BLaER1 treated with 17β-estradiol and CSF1 and Interleukin-3, amounts not matched to agents 10 nM and 100 nM (cell line): Measurements from ENCODE around the gene BTBD9.

ENCODE experiments used
- H3K27ac ChIP-seq, 11 experiments: shearing (Covaris generic); formaldehyde crosslinking; 2 replicates each; pipeline ENCODE4 v1.8.1; 2022
- H3K27me3 ChIP-seq, 11 experiments: shearing (Covaris generic); formaldehyde crosslinking; 2 replicates each; pipeline ENCODE4 v1.8.1; 2022
- H3K36me3 ChIP-seq, 11 experiments: shearing (Covaris generic); formaldehyde crosslinking; 2 replicates each; pipeline ENCODE4 v1.8.1; 2022
- H3K4me1 ChIP-seq, 10 experiments: shearing (Covaris generic); formaldehyde crosslinking; 2 replicates each; pipeline ENCODE4 v1.8.1; 2022
- H3K4me2 ChIP-seq, 11 experiments: shearing (Covaris generic); formaldehyde crosslinking; 2 replicates each; pipeline ENCODE4 v1.8.1; 2022
- H3K4me3 ChIP-seq, 10 experiments: shearing (Covaris generic); formaldehyde crosslinking; 2 replicates each; pipeline ENCODE4 v1.8.1; 2022
- H3K9ac ChIP-seq, 11 experiments: shearing (Covaris generic); formaldehyde crosslinking; 2 replicates each; pipeline ENCODE4 v1.8.1; 2022
- H3K9me3 ChIP-seq, 11 experiments: shearing (Covaris generic); formaldehyde crosslinking; replicated peaks in 1 of 11; 2 replicates each; pipeline ENCODE4 v1.8.1; 2022
- H4K20me1 ChIP-seq, 11 experiments: shearing (Covaris generic); formaldehyde crosslinking; 2 replicates each; pipeline ENCODE4 v1.8.1; 2022
- Cebpa-rat ChIP-seq, 11 experiments: shearing (Covaris generic); IDR thresholded peaks; 2 replicates each; pipeline ENCODE4 v1.8.1; 2022

The BTBD9 gene

DNA sequence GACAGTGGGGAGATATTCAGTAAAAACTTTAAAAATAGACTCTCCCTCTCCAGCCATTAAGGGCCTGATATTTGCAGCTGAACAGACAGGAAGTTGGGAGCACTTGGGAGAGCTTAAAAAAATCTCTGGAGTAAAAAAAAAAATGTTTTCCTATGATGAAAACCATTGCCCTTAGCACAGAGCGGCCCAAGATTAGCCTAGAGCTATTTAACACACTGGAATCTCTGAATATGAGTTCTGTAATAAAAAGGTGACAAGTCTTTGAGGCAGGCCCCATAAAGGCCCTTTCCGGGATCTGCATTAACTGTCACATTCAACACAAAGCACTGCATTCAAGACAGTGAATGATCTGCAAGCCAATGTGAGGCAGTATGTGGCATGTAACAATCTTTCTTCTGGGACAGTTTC lies 426.5 kb downstream of the BTBD9 start:
- no peak for TF ChIP-seq Cebpa-rat (IDR thresholded peaks at IDR 0.05)
- Histone ChIP-seq H3K9me3 (no peaks in the 10 kb centered on the region), H3K4me1 (peaks cover 0 to 32% (median 18%) of the 10 kb centered on the region in 10 experiments; a peak in 11 of 20 replicates), H3K27ac (no peak overlapping the region), H3K4me2 (peak overlapping the region in 1 of 11 experiments; percentile 36; a peak in 2 of 22 replicates), H3K36me3 (no peaks in the 10 kb centered on the region), H3K9ac (no peak overlapping the region), H3K4me3 (no peak overlapping the region), H4K20me1 (no peaks in the 10 kb centered on the region; a peak in 1 of 22 replicates), H3K27me3 (no peaks in the 10 kb centered on the region)

DNA sequence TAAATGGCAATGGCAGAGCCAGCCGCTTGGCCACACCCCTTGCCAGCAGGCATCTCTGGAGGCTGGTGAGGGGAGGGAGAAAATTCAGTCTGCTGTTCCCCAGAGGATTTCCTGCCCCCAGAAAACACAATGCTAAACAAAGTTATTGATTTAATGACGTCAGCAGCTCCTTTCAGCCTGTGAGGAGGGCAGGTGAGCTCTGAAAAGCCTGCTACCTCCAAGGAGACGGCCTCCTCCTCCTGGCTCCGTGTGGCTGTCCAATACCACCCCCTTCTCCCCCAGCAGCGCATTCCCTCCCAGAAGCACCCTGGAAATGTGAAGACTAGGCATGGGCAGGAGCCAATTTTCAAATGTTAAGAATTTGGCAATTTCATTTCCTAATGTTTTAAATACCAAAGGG lies 427.1 kb downstream of the BTBD9 start:
- Histone ChIP-seq H3K27me3 (no peaks in the 10 kb centered on the region), H3K4me3 (no peak overlapping the region), H3K4me1 (peaks cover 0 to 32% (median 18%) of the 10 kb centered on the region in 10 experiments; a peak in 11 of 20 replicates), H3K4me2 (peak overlapping the region in 4 of 11 experiments; percentile 18 to 36 (median 27); a peak in 7 of 22 replicates), H3K9ac (no peak overlapping the region), H3K27ac (no peak overlapping the region), H4K20me1 (no peaks in the 10 kb centered on the region; a peak in 1 of 22 replicates), H3K36me3 (no peaks in the 10 kb centered on the region), H3K9me3 (no peaks in the 10 kb centered on the region)
- TF ChIP-seq Cebpa-rat (IDR thresholded peaks at IDR 0.05) = no peak

DNA sequence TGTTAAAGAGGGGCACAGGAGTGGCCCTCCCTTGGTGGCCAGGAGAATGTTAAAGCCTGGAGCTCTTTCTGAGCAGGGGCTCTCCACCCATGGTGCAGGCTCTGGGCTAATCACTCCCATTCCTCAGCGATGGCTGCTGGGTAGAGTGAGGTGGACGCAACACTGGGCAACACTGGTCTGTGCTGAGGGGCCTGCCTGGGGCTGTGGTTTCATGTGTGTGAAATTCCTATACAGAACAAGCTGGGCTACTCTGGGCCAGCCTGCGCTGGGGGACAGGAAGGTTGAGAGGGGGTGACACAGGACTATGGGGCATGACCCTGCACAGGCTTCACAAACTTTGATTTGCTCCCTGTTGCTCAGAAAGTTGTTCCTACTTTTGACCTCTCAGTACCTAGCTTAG lies 427.6 kb downstream of the BTBD9 start:
- Histone ChIP-seq H4K20me1 (no peaks in the 10 kb centered on the region; a peak in 1 of 22 replicates), H3K4me3 (no peak overlapping the region), H3K27me3 (no peaks in the 10 kb centered on the region), H3K4me2 (peak overlapping the region in 3 of 11 experiments; percentile 19 to 36 (median 35); a peak in 6 of 22 replicates), H3K9ac (no peak overlapping the region), H3K27ac (no peak overlapping the region), H3K4me1 (peaks cover 0 to 36% (median 18%) of the 10 kb centered on the region in 10 experiments; a peak in 11 of 20 replicates), H3K36me3 (no peaks in the 10 kb centered on the region), H3K9me3 (no peaks in the 10 kb centered on the region)
- no peak for TF ChIP-seq Cebpa-rat (IDR thresholded peaks at IDR 0.05)

DNA sequence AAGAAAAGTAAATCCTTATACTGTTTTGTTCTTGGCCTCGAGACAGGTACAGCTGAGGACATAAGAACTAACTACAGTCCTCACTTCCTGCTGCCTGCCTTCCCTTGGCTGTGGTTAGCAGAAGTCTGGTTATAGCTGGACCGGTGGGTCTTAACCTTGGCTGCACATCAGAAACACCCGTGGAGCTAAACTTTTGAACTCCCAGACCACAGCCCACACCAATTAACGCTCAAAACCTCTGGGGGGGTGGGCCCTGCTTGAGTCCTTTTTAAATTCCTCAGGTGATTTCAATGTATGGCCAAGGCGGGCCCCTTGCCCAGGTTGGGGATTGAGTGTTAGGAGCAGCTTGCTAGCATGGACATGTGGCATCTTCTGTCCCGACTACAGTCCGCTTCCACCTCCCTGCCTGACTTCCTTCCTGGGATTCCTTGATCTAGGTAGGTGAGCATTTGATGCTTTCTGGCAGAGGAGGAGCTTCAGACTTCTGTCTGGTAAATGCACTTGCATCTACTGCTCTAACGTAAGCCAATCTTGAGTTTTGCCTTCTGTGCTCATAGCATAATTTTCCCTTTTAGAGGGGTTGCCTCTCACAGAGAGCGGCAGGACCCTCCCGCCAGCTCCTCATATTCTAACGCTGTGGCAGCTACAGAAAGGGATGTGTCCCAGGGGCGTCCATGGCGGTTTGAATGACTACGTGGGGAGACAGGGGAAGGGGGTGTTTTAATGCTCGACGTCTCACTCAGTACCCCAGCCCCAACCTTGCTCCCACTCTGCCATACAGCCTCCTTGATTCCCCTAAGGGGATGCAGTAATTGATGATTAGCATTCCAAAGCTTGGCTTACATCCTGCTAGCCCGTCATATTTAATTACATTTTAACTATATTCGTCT lies 430.1 kb downstream of the BTBD9 start:
- Histone ChIP-seq H3K4me2 (peak overlapping the region in 5 of 11 experiments; percentile 5 to 41 (median 22); a peak in 7 of 22 replicates), H3K9me3 (no peaks in the 10 kb centered on the region), H3K9ac (no peak overlapping the region), H3K27me3 (no peaks in the 10 kb centered on the region), H4K20me1 (no peaks in the 10 kb centered on the region; a peak in 1 of 22 replicates), H3K36me3 (no peaks in the 10 kb centered on the region), H3K27ac (no peak overlapping the region), H3K4me3 (no peak overlapping the region), H3K4me1 (peaks cover 0 to 29% (median 17%) of the 10 kb centered on the region in 10 experiments; a peak in 11 of 20 replicates)
- TF ChIP-seq Cebpa-rat (IDR thresholded peaks at IDR 0.05) = no peak

DNA sequence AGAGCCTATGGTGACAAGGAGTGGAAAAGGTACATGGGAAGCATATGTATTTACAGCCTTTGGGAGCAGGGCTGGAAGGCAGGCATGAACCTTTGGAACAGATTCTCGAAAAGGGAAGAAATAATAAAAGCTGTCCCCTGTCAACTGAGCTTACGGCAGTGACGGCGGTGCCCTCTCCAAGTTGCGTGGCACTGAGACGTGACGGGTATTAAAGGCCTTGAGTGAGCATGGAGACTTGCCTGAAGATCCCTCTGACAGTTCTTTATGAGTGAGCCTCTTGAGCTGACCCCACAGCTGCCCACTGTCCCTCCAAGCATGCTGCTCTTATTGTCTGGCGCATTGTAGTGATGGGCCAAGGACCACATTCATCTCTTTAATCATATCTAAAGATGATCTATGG lies 431.7 kb downstream of the BTBD9 start:
- Histone ChIP-seq H3K27me3 (no peaks in the 10 kb centered on the region), H4K20me1 (no peaks in the 10 kb centered on the region; a peak in 1 of 22 replicates), H3K9me3 (no peaks in the 10 kb centered on the region; a peak in 1 of 22 replicates), H3K27ac (no peak overlapping the region), H3K36me3 (no peaks in the 10 kb centered on the region), H3K4me2 (no peak overlapping the region), H3K4me3 (no peak overlapping the region), H3K4me1 (peaks cover 0 to 27% (median 16%) of the 10 kb centered on the region in 10 experiments; a peak in 11 of 20 replicates), H3K9ac (no peak overlapping the region)
- no peak for TF ChIP-seq Cebpa-rat (IDR thresholded peaks at IDR 0.05)

DNA sequence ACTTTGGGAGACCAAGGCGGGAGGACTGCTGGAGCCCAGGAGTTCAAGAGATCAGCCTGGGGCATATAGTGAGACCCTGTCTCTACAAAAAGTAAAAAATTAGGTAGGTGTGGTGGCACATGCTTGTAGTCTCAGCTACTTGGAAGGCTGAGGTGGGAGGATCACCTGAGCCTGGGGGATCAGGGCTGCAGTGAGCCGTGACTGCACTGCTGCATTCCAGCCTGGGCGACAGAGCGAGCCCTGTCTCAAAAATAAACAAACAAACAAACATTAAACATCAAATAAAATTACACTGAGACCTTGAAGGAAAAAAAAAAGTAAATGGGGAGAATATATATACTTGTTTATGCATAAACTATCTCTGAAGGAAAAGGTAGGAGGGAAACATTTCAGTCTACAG lies 432.4 kb downstream of the BTBD9 start:
- H3K27ac ChIP-seq = no peak overlapping the region
- H3K4me2 ChIP-seq = 0 out of 22 replicates have a peak overlapping the region, but pooled peaks of 1 of the 11 experiments have one; percentile 6
- no peaks in the 10 kb centered on the region for H3K27me3 ChIP-seq
- no peaks in the 10 kb centered on the region; a peak in 1 of 22 replicates for H3K9me3 ChIP-seq
- H3K9ac ChIP-seq = no peak overlapping the region
- no peaks in the 10 kb centered on the region; a peak in 1 of 22 replicates for H4K20me1 ChIP-seq
- no peak for TF ChIP-seq Cebpa-rat (IDR thresholded peaks at IDR 0.05)
- peaks cover 0 to 21% (median 10%) of the 10 kb centered on the region in 10 experiments; a peak in 10 of 20 replicates for H3K4me1 ChIP-seq
- no peak overlapping the region for H3K4me3 ChIP-seq
- no peaks in the 10 kb centered on the region for H3K36me3 ChIP-seq

DNA sequence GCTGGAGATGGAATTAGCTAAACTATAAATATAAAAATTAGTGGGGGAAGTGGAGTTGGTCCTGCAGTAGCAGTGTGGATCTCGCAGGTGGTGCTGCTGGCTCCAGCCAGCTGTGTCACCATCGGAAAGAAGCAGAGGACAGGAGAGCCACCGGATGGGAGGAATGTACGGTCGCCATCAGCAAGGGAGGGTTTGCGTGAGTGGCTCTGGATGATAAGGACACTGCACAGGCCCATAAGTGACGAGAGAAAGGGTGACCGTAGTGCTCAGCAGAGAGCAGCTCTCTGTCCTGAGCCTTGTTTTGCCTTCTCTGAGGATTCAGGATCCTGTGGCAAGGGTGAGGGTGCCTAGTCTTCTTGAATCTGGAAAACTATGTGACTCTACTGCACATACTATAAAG lies 441.5 kb downstream of the BTBD9 start:
- no peak overlapping the region for H3K27ac ChIP-seq
- no peak for TF ChIP-seq Cebpa-rat (IDR thresholded peaks at IDR 0.05)
- peaks cover 0 to 8% (median 0%) of the 10 kb centered on the region in 11 experiments; a peak in 1 of 22 replicates for H3K36me3 ChIP-seq
- no peak overlapping the region for H3K4me2 ChIP-seq
- H4K20me1 ChIP-seq = peaks cover 0 to 6% (median 0%) of the 10 kb centered on the region in 11 experiments; a peak in 1 of 22 replicates
- H3K9ac ChIP-seq = no peak overlapping the region
- no peaks in the 10 kb centered on the region for H3K9me3 ChIP-seq
- H3K4me1 ChIP-seq = no peaks in the 10 kb centered on the region
- H3K27me3 ChIP-seq = no peaks in the 10 kb centered on the region
- H3K4me3 ChIP-seq = no peak overlapping the region

DNA sequence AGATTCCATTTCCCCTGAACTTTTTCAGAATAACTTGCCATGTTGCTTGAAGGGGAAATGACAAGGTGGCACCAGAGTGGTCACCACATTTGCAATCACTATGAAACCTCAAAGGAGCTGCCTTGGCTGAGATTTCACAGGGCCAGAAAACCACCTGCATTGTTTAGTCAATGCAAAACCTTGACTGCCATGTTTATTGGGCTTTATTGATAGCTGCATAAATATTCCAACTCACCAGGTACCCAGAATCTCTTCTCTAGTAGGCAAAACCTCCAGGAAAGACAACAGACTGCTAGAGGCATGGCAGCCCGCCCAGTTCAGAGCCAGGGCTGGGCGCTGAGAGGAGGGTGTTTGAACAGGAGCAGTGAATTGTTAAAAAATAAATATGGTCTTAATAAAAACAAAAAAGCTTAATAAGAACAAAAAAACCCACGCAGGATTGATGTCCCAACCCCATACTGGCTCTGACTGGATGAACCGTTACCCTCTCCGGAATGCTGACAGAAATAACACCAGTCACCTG lies 444.6 kb downstream of the BTBD9 start:
- no peaks in the 10 kb centered on the region for H3K4me1 ChIP-seq
- H4K20me1 ChIP-seq = 0 out of 22 replicates have a peak, but pooled peaks cover 0 to 6% (median 0%) of the 10 kb centered on the region in 11 experiments
- no peak overlapping the region for H3K4me3 ChIP-seq
- H3K9me3 ChIP-seq = no peaks in the 10 kb centered on the region
- peaks cover 0 to 17% (median 0%) of the 10 kb centered on the region in 11 experiments; a peak in 4 of 22 replicates for H3K36me3 ChIP-seq
- no peak overlapping the region for H3K4me2 ChIP-seq
- no peak overlapping the region for H3K9ac ChIP-seq
- no peaks in the 10 kb centered on the region for H3K27me3 ChIP-seq
- H3K27ac ChIP-seq = no peak overlapping the region
- no peak for TF ChIP-seq Cebpa-rat (IDR thresholded peaks at IDR 0.05)

DNA sequence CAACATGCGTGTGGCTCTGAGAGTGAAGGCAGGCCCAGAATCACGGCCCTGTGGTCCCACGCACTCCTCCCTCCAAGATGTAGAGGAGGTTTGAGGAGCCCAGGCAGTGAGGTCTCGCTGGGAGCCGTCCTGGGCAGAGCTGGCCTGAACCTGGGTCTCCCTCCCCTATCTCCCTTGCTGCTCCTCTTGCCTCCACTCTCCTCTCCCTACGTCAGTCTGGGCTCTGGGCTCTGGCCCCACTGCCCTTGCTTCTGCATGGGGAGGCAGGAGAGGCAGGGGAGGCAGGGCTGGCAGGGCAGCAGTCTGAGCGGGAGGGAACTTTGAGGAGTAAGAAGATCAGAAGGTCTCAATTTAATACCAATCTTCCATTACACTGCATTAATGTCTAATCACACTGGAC lies 445.1 kb downstream of the BTBD9 start:
- H3K36me3 ChIP-seq = peaks cover 0 to 17% (median 0%) of the 10 kb centered on the region in 11 experiments; a peak in 4 of 22 replicates
- H3K9me3 ChIP-seq = no peaks in the 10 kb centered on the region
- TF ChIP-seq Cebpa-rat (IDR thresholded peaks at IDR 0.05) = no peak
- no peak overlapping the region for H3K27ac ChIP-seq
- H3K4me3 ChIP-seq = no peak overlapping the region
- no peaks in the 10 kb centered on the region for H3K4me1 ChIP-seq
- H4K20me1 ChIP-seq = 0 out of 22 replicates have a peak, but pooled peaks cover 0 to under 1% (median 0%) of the 10 kb centered on the region in 11 experiments
- H3K27me3 ChIP-seq = no peaks in the 10 kb centered on the region
- H3K9ac ChIP-seq = no peak overlapping the region
- H3K4me2 ChIP-seq = no peak overlapping the region
